Stimulated activated CD8-positive, alpha-beta memory T cell treated with anti-CD3 and anti-CD28 coated beads, Interleukin-7, amount 100 ng/mL, for 48 hours (primary cell): ENCODE data around the gene GNAQ.
"Not testable (repeated sequence)": the region's sequence is repeated elsewhere in the genome, so short reads cannot be mapped to it uniquely, and the experiment has no call there.

ENCODE experiments used
- DNase-seq, 2 donors: peaks; one replicate each; pipeline ENCODE4 v3.0.0-alpha.2; 2020; ENCODE audit warnings: low read depth in 1 of 2; ENCODE audit errors: extremely low read depth in 1 of 2

GNAQ gene

DNA sequence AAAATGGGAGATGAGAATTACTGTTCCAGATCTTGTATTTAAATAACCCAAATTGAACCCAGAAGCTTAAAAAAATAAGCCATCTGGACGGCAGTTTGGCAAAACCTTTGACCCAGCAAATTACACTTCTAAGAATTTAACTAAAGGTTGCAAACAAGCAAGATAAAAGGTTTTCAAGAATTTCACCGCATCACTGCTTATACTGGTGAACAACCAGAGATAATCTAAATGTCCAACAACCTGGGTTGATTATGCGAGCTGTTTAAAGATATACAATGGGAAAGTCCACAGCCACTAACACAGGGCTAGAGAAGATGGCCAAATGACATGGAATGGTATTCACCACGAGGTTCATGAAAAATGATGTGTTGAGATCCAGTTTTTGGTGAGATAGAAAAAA lies 149.3 kb downstream of the GNAQ start:
- no peak for DNase-seq

DNA sequence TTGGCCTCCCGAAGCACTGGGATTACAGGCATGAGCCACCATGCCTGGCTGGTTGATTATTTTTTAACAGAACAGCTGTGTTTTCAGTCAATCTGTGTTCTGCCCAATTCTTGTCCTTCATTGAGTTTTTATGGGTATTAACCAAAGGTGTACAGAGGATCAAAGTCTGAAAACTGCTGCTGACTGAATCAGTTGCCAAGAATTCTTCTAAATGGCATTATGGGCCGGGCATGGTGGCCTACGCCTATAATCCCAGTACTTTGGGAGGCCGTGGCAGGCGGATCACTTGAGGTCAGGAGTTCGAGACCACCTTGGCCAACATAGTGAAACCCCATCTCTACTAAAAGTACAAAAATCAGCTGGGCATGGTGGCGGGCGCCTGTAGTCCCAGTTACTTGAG lies 150.0 kb downstream of the GNAQ start:
- not testable (repeated sequence) for DNase-seq

DNA sequence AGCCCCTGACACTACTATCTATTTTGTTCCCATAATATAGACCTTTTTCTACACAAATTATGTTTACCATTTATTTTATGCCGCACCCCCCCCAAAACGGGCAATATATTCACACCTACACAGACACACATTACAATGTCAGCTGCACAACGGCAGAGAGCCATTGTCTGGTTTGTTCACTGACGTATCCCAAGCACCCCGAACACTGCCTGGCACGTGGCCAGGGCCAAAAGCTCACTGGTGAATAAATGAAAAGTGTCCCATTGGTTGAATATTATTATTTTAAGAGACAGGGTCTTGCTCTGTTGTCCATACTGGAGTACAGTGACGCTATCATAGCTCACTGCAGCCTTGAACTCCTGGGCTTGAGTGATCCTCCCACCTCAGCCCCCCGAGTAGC lies 150.5 kb downstream of the GNAQ start:
- no peak for DNase-seq

GRCh38 chr9:77879437-77879943 lies 152.1 kb downstream of the GNAQ start:
- no peak for DNase-seq

- not testable (repeated sequence) for DNase-seq
These were observed 152.8 kb downstream of the GNAQ start for GRCh38 chr9:77878793-77879192.

DNA sequence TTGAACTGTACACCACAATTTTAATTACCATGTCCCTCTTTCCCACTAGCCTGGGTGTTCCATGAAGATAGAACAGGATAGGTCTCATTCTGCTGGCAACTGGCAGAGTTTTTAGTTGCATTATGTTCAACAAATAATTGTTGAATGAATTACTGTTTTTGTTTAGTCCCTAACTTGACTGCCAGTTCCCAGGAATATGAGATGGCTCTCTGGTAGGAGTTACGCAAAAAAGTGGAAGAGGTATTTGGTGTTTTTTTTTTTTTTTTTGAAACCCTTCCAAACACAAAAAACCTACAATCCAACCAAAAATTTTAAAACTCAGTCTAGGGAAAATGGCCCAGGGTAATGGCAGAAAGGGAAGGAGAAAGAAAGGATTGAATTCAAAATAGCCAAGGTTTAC lies 153.6 kb downstream of the GNAQ start:
- DNase-seq, result no peak

GRCh38 chr9:77876590-77876989 lies 155.0 kb downstream of the GNAQ start:
- DNase-seq, result no peak

DNA sequence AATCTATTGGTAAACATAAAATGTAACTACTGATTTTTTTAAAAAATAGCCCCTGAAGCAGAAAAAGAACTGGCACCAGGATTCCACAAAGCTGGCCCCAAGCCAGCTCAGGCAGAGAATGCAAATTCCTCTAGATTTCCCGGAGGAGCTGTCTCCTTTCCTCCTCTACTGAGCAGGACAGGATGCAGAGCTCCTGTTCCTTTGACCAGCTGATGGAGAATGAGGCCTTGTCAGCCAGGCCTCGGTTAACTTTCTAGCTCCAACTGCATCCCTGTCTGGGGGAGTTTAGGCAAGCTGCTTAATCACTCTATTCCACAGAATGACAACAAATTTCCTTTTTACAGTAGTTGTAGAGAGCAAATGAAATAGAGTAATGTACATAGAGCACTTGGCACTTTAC lies 155.5 kb downstream of the GNAQ start:
- no peak for DNase-seq

- DNase-seq, result no peak
These were observed 158.7 kb downstream of the GNAQ start for GRCh38 chr9:77872863-77873262.

GRCh38 chr9:77872177-77872576 lies 159.4 kb downstream of the GNAQ start:
- DNase-seq, result no peak

GRCh38 chr9:77871483-77871882 lies 160.1 kb downstream of the GNAQ start:
- DNase-seq, result no peak

DNA sequence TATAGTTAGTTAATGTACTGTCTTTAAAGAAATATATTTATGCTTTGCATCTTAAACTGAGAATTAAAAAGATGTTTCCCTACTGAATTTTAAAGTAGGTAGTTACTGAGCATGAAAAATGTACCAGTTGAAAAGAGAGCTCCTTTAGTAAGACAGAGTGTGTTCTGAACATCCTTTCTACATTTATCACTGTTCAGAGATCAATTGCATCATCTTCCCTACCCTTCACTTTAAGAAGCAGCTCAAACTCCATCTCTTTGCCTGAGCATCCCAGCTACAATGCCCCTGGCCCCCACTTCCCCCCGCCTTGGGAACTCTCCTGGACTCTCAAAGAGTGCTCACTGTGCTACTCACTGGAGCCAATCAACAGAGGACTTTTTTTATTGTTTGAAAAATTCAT lies 164.7 kb downstream of the GNAQ start:
- DNase-seq, result no peak

- DNase-seq, result no peak
These were observed 166.1 kb downstream of the GNAQ start for GRCh38 chr9:77865385-77866047.

DNA sequence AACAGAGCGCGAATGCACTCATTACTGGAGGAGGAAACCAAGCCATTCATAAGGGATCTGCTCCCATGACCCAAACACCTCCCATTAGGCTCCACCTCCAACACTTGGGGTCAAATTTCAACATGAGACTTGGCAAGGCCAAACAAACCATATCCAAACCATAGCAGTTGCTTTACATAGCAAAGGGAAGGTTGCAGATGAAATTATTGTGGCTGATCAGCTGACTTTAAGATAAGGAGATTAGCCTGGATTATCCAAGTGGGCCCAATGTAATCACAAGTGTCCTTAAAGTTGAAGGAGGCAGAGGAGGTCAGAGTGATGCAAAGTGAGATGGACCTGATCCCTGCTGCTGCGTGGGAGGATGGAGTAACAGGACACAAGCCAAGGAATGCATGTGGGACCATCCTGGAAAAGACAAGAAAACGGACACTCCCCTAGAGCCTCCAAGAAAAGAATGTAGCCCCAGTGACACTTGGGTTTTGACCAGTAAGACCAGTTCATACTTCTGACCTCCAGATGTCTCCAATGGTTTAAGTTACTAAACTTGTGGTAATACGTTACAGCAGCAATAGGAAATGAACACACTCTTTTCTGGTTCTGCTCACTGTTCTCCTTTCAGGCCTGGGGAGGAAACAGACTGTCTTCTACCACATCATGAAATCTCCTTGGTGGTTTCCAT lies 167.3 kb downstream of the GNAQ start:
- DNase-seq, result no peak

GRCh38 chr9:77863638-77864037 lies 168.0 kb downstream of the GNAQ start:
- not testable (repeated sequence) for DNase-seq

DNA sequence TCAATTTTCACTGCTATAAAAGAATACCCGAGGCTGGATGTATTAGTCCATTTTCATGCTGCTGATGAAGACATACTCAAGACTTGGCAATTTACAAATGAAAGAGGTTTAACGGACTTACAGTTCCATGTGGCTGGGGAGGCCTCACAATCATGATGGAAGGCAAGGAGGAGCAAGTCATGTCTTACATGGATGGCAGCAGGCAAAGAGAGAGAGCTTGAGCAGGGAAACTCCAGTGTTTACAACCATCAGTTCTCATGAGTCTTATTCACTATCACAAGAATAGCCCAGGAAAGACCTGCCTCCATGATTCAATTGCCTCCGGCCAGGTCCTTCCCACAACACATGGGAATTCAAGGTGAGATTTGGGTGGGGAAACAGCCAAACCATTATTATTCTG lies 170.7 kb downstream of the GNAQ start:
- not testable (repeated sequence) for DNase-seq

- DNase-seq, result no peak
These were observed 173.9 kb downstream of the GNAQ start for GRCh38 chr9:77857513-77858259.

- no peak for DNase-seq
These were observed 175.0 kb downstream of the GNAQ start for GRCh38 chr9:77856615-77857014.

DNA sequence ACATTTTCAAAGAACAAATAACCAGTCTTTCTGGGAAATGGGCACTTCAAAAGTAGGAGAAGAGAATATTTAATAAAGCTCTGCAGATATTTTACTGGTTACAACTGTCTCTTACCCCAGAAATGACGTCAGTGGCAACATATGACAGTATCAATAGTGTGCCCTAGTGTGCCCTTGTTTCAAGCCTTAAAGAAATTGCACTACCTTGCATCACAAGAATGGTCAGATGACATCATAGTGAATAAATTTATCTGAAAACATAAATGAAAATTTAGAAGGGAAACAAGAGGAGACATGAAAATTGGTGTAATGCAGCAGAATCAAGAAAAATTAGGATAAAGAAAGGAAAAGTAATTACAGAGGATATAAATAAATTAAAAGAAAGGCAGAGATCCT lies 176.7 kb downstream of the GNAQ start:
- DNase-seq, result no peak

GRCh38 chr9:77854258-77854915 lies 177.2 kb downstream of the GNAQ start:
- DNase-seq, result no peak

DNA sequence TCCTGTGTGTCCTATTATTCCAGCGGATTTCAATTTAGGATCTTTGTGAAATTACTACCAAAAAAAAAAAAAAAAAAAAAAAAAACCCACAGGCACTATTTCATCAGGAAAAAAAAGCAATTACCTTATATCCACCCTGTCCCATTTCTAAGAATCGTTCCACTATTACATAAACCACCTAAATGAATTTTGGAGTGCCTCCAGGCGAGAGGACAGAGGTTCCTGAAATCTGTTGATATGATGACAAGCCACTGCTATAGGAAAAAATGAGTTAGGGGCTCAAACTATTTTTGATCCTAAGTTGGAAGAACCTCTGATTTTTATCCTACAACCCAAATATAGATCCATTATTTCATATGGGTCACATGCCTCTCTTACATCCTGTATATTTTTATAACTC lies 177.9 kb downstream of the GNAQ start:
- DNase-seq, result no peak
